IPS-20b (cell line): ENCODE measurements around the gene RNF186.

Source experiments
- H3K27ac ChIP-seq: one replicate; pipeline ENCODE4 v1.5.1; 2013; ENCODE audit warnings: low read length
- H3K27me3 ChIP-seq: 2 replicates; pipeline ENCODE4 v1.6.1; 2013; ENCODE audit warnings: mild to moderate bottlenecking, low read length, inconsistent platforms; ENCODE audit not compliant: insufficient read depth
- H3K36me3 ChIP-seq: 2 replicates; pipeline ENCODE4 v1.6.1; 2013; ENCODE audit warnings: low read depth, mild to moderate bottlenecking, inconsistent platforms, low read length, moderate library complexity; ENCODE audit not compliant: insufficient read depth
- H3K4me1 ChIP-seq: 2 replicates; pipeline ENCODE4 v1.6.1; 2013; ENCODE audit warnings: mild to moderate bottlenecking, control low read depth, inconsistent platforms, low read length, moderate library complexity; ENCODE audit not compliant: insufficient read depth
- H3K4me3 ChIP-seq: 2 replicates; pipeline ENCODE4 v1.5.1; 2013; ENCODE audit warnings: mild to moderate bottlenecking, low read length, inconsistent platforms
- H3K9ac ChIP-seq: 2 replicates; pipeline ENCODE4 v1.6.1; 2013; ENCODE audit warnings: low read depth, mild to moderate bottlenecking, inconsistent platforms, low read length, moderate library complexity
- H3K9me3 ChIP-seq: 2 replicates; pipeline ENCODE4 v1.6.1; 2013; ENCODE audit warnings: mild to moderate bottlenecking, low read depth, low read length, inconsistent platforms; ENCODE audit not compliant: insufficient read depth

The RNF186 gene

GRCh38 chr1:19808351-19808750, 6.7 kb downstream of the RNF186 start:
- Histone ChIP-seq H3K36me3 (no peaks in the 10 kb centered on the region), H3K27me3 (no peaks in the 10 kb centered on the region), H3K4me1 (no peaks in the 10 kb centered on the region), H3K4me3 (no peak overlapping the region), H3K27ac (no peak overlapping the region), H3K9ac (no peak overlapping the region), H3K9me3 (no peaks in the 10 kb centered on the region)

GRCh38 chr1:19804831-19805251, 10.2 kb downstream of the RNF186 start:
- no peaks in the 10 kb centered on the region for H3K36me3 ChIP-seq
- H3K27ac ChIP-seq: no peak overlapping the region
- no peak overlapping the region for H3K9ac ChIP-seq
- no peaks in the 10 kb centered on the region for H3K4me1 ChIP-seq
- H3K9me3 ChIP-seq: no peaks in the 10 kb centered on the region
- H3K27me3 ChIP-seq: peaks cover 20% of the 10 kb centered on the region
- no peak overlapping the region for H3K4me3 ChIP-seq

GRCh38 chr1:19802269-19802668, 12.8 kb downstream of the RNF186 start:
- no peak overlapping the region for H3K4me3 ChIP-seq
- peaks cover 3% of the 10 kb centered on the region; the same call in 1 of the 2 replicates for H3K4me1 ChIP-seq
- H3K36me3 ChIP-seq: no peaks in the 10 kb centered on the region
- H3K27me3 ChIP-seq: peaks cover 38% of the 10 kb centered on the region
- H3K9me3 ChIP-seq: no peaks in the 10 kb centered on the region
- H3K27ac ChIP-seq: no peak overlapping the region
- no peak overlapping the region for H3K9ac ChIP-seq

GRCh38 chr1:19800076-19800804, 14.8 kb downstream of the RNF186 start:
- Histone ChIP-seq H3K27me3 (peaks cover 38% of the 10 kb centered on the region), H3K4me1 (peaks cover 3% of the 10 kb centered on the region; the same call in 1 of the 2 replicates), H3K36me3 (no peaks in the 10 kb centered on the region), H3K27ac (no peak overlapping the region), H3K9me3 (no peaks in the 10 kb centered on the region), H3K9ac (no peak overlapping the region; the same call in 1 of the 2 replicates), H3K4me3 (peak overlapping the region; percentile 56; the same call in 1 of the 2 replicates)

- Histone ChIP-seq H3K36me3 (no peaks in the 10 kb centered on the region), H3K4me3 (peak within 1 kb of the TSS; percentile 56; the same call in 1 of the 2 replicates), H3K9me3 (no peaks in the 10 kb centered on the region), H3K9ac (no peak within 1 kb of the TSS; the same call in 1 of the 2 replicates), H3K4me1 (peaks cover 3% of the 10 kb centered on the region; the same call in 1 of the 2 replicates), H3K27me3 (peaks cover 38% of the 10 kb centered on the region), H3K27ac (no peak within 1 kb of the TSS)
Measured at GRCh38 chr1:19799230-19800075, 15.6 kb downstream of the RNF186 start, which contains the start of gene TMCO4. Gene TMCO4 (minus strand): TSS chr1:19799916. CDS start chr1:19780758, 19,158 bp downstream.

- peak overlapping the region; percentile 43; the same call in 1 of the 2 replicates for H3K4me3 ChIP-seq
- peaks cover 38% of the 10 kb centered on the region for H3K27me3 ChIP-seq
- no peak overlapping the region for H3K27ac ChIP-seq
- H3K36me3 ChIP-seq: no peaks in the 10 kb centered on the region
- H3K9me3 ChIP-seq: no peaks in the 10 kb centered on the region
- H3K9ac ChIP-seq: no peak overlapping the region
- H3K4me1 ChIP-seq: peaks cover 3% of the 10 kb centered on the region; the same call in 1 of the 2 replicates
Measured at GRCh38 chr1:19798486-19799229, 16.4 kb downstream of the RNF186 start.

- Histone ChIP-seq H3K9me3 (no peaks in the 10 kb centered on the region), H3K27me3 (peaks cover 38% of the 10 kb centered on the region), H3K4me3 (no peak overlapping the region), H3K27ac (no peak overlapping the region), H3K36me3 (no peaks in the 10 kb centered on the region), H3K9ac (no peak overlapping the region), H3K4me1 (peaks cover 3% of the 10 kb centered on the region; the same call in 1 of the 2 replicates)
Measured at GRCh38 chr1:19797827-19798226, 17.3 kb downstream of the RNF186 start.

- H3K9me3 ChIP-seq: no peaks in the 10 kb centered on the region
- peaks cover 3% of the 10 kb centered on the region; the same call in 1 of the 2 replicates for H3K4me1 ChIP-seq
Measured at GRCh38 chr1:19794583-19794982, 20.5 kb downstream of the RNF186 start.

GRCh38 chr1:19793360-19794046, 21.6 kb downstream of the RNF186 start:
- no peaks in the 10 kb centered on the region for H3K36me3 ChIP-seq
- H3K4me3 ChIP-seq: no peak overlapping the region
- H3K27ac ChIP-seq: no peak overlapping the region
- no peak overlapping the region for H3K9ac ChIP-seq
- peaks cover 6% of the 10 kb centered on the region for H3K27me3 ChIP-seq
- H3K9me3 ChIP-seq: no peaks in the 10 kb centered on the region
- no peaks in the 10 kb centered on the region for H3K4me1 ChIP-seq

More at GRCh38 chr1:19794583-19794982, 20.5 kb downstream of the RNF186 start:
- Histone ChIP-seq H3K27me3 (peaks cover 16% of the 10 kb centered on the region), H3K27ac (no peak overlapping the region), H3K4me3 (no peak overlapping the region), H3K9ac (no peak overlapping the region), H3K36me3 (no peaks in the 10 kb centered on the region)

GRCh38 chr1:19792237-19793002, 22.7 kb downstream of the RNF186 start:
- H3K9me3 ChIP-seq: no peaks in the 10 kb centered on the region
- peaks cover 7% of the 10 kb centered on the region for H3K27me3 ChIP-seq
- H3K4me3 ChIP-seq: no peak overlapping the region
- H3K36me3 ChIP-seq: no peaks in the 10 kb centered on the region
- H3K9ac ChIP-seq: no peak overlapping the region
- H3K4me1 ChIP-seq: peaks cover 1% of the 10 kb centered on the region; the same call in 1 of the 2 replicates
- no peak overlapping the region for H3K27ac ChIP-seq
